Stimulated activated CD8-positive, alpha-beta memory T cell treated with anti-CD3 and anti-CD28 coated beads, Interleukin-12 subunit alpha, Interleukin-12 subunit beta, amount 100 ng/mL, for 4 hours (primary cell): Measurements from ENCODE around the gene CNDP2.
"Not testable (repeated sequence)": the region's sequence is repeated elsewhere in the genome, so short reads cannot be mapped to it uniquely, and the experiment has no call there.

Source experiments
- DNase-seq: peaks from one replicate; pipeline ENCODE4 v3.0.0-alpha.2; 2020; ENCODE audit warnings: low read depth

The CNDP2 gene

GRCh38 chr18:74517236-74517630, 21.1 kb downstream of the CNDP2 start:
- DNase-seq: no peak

DNA sequence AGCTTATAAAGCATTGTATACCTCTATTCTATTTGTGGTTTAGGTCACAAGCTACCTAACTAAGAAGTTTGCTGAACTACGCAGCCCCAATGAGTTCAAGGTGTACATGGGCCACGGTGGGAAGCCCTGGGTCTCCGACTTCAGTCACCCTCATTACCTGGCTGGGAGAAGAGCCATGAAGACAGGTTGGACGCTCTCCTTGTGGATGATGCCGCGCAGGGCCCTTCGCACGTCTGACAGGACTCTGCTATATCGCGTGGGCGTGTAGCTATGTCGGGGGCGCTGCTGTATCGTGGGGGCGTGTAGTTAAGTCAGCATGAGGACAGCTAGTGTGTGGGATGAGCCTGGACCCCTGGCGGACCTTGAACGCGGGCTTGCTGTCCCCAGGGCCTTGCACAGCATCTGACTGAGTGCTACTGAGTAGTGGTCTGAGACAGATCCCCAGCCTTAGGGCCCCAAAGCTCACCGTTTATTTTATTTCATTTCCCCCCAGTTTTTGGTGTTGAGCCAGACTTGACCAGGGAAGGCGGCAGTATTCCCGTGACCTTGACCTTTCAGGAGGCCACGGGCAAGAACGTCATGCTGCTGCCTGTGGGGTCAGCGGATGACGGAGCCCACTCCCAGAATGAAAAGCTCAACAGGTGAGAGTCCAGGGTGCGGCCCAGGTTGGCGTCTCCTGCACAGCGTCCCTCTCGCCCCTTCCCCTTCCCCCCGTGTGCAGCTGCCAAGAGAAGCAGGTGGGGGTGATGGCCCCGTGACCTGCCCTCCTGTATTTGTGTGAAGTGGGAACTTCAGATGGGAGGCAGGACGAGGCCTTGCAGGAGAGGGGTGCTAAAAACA, 22.5 kb downstream of the CNDP2 start:
- DNase-seq: no peak

DNA sequence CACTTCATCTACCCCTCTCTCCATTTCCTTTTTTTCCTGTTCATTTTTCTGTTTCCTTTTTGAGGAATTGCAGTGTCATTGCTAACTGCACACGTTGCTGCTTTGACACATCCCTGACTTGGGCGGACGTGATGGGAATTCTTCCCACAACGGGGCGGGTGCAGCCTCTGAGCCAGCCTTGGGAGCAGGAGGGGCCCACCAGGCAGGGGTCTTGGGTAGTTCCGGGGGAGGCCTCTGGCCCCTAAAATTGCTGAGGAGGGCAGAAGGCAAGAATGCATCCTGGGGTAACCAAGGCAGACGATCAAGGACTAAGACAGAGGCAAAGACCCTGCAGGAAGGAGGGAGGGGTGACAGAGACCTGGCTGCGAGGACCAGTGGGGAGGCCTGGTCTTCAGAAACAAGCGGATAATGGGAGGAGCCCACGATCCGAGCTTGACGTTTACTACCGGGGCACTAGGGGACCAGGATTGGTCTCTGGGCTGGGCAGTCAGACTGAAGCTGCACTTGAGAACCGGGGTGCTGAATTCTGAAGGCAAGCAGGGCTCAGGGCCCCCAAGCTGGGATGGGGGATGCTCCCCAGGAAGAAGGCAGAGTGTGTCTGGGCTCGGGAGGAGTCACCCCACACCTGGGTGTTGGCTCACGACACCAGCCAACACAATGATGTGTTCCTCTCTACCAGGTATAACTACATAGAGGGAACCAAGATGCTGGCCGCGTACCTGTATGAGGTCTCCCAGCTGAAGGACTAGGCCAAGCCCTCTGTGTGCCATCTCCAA, 23.3 kb downstream of the CNDP2 start:
- DNase-seq: no peak

DNA sequence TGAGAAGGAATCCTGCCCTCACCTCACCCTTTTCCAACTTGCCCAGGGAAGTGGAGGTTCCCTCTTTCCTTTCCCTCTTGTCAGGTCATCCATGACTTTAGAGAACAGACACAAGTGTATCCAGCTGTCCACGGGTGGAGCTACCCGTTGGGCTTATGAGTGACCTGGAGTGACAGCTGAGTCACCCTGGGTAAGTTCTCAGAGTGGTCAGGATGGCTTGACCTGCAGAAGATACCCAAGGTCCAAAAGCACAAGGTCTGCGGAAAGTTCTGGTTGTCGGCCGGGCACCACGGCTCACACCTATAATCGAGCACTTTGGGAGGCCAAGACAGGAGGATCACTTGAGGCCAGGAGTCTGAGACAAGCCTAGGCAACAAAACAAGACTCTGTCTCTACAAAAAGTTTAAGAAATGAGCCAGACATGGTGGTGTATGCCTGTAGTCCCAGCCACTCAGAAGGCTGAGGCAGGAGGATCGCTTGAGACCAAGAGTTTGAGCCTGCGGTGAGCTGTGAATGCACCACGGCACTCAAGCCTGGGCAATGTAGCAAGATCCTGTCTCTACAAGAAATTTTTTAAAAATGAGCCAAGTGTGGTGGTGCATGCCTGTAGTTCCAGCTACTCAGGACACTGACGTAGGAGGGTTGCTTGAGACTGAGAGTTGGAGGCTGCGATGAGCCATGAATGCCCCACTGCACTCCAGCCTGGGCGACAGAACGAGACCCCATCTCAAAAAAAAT, 24.1 kb downstream of the CNDP2 start:
- no peak for DNase-seq

DNA sequence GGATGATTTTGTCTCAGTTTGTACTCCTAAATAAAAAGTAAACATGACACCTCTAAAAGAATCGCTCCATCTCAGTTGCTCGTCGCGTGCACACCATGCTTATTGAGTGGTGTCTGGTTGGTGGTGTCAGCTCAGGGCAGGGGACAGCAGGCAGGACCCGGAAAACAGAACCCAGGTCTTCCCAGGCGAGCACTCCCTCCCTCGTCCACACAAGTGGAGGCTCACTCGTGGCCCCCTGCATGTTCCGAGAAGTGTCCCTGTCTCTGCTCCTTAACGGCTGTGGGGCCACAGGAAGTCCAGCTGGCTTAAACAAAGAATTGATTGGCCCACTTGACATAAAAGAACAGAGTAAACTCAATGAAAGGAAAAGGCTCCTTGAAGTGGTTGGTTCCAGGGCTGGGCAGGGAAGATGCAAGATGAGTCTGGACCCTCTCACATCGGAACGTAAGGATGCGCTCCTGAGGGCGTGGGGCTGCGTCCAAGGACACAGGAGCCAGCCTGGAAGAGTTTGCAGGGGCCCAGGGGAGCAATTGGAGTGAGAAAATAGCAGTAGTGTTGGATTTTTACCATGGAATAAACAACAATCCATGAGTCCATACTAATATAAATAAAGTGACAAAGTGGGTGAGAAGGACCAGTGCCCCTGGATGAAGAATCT, 25.0 kb downstream of the CNDP2 start:
- DNase-seq: no peak

DNA sequence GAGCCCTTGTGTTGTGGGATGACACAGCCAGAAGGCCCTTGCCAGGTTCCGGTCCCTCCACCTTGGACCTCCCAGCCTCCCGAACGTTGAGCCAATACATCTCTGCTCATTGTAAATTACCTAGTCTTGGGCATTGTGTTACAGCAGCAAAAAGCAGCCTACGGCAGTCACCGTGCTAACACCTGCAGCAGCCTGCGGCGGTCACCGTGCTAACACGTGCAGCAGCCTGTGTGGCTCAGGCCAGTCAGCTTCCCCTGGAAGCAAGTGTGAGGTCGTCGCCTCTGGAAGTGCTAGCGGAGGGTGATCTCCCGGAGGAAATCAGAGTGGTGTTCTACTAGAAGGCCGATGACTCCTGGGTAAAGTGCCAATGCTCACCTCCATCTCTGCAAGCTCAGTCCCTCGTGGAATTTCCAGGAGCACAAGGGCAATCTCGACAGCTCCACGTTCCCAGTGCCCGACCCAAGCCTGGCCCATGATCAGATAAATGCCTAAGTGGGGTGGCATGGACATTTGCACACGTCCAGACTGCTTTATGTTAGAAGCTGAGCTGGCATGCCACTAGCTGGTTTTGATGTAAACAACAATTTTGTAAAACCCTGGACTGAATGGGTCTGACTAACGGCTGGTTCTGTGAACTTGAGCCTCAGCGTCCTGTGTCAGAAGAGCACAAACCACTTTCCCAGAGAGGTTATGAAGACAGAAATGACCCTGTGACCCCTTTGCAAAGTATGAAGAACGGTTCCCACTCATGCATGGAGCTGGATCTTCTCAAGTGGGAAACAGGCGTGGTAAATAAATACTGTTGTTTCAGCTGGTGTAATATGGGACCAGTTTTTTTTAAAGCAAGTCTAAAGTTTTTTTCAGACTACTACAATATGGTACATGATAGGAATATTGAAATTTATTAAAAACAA, 26.7 kb downstream of the CNDP2 start:
- no peak for DNase-seq

DNA sequence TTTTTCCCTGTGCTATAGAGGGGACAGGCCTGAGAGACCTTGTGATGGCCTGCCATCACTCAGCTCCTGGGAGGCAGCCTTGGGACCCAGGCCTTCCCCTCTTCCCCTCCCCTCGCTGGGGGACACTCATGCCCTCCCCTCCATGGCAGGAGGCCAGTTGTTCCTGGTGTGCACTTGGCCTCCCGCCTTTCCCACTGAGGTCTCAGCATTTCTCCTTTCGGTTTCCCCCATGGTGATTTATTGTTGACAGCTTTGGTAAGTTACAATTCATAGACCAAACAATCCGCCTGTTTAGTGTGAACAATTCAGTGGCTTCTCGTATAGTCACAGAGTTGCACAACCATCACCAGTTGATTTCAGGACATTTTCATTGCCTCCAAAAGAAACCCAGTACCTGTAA, 27.9 kb downstream of the CNDP2 start:
- no peak for DNase-seq

DNA sequence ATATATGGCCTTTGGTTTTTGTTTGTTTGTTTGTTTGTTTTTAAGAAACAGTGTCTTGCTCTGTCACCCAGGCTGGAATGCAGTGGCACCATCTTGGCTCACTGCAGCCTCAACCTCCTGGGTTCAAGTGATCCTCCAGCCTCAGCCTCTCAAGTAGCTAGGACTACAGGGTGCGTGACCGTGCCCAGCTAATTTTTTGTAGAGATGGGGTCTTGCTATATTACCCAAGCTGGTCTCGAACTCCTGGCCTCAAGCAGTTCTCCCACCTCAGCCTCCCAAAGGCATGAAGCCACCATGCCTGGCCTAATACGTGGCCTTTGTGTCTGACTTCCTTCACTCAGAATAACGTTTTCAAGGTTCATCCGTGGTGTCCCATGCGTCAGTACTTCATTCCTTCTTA, 28.8 kb downstream of the CNDP2 start:
- DNase-seq: not testable (repeated sequence)

DNA sequence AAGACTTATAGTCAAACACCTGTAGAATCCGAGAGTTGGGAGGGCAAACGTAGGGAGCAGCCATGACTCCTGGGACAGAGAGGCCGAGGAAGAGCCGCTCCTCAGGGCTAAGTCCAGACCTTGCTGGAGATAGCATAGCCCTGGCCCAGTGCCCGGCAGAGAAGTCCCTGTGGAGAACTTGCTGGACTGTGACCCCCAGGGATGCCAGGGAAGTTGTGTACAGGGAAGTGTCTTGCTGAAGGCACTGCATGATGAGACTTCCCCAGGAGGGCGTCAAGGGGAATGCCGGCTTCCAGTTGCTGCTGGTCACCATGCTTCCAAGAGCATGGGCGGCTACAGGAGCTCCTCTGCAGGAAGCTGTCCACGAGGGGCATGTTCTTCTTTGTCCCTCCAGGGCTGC, 29.6 kb downstream of the CNDP2 start:
- no peak for DNase-seq

DNA sequence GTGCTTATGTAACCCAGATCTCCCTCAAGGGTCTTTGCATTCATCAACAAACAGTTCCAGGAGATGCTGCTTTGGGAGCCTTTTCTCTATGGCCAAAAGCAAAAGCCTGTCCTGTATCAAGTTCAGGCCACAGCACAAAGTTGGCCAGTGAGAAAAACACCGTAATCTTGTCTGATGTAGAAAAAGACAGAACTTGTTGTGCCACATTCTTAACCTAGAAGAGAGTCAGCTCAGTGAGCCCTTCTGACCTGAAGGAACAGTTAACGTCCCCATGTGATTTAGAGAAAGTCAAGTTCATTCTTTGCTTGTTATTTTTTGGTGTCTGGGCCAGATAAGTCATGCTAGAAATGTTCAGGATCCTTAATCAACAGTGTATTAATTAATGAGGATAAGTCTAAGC, 30.3 kb downstream of the CNDP2 start:
- no peak for DNase-seq

- no peak for DNase-seq
Observed at GRCh38 chr18:74528478-74528877, 32.3 kb downstream of the CNDP2 start.

DNA sequence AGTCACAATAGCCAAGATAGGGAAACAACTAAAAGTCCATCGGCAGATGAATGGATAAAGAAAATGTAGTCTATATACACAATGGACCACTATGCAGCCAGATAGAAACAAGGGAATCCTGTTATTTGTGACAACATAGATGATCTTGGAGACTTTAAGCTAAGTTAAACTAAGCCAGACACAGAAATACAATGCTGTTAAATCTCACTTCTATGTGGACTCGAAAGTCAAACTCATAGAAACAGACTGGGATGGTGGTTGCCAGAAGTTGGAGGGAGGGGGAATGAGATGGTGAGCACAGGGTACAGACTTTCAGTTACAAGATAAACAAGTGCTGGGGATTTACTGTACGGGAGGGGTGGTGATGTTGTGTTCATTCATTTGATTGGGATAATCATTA, 32.8 kb downstream of the CNDP2 start:
- no peak for DNase-seq

- DNase-seq: no peak
Observed at GRCh38 chr18:74529378-74529777, 33.2 kb downstream of the CNDP2 start.

DNA sequence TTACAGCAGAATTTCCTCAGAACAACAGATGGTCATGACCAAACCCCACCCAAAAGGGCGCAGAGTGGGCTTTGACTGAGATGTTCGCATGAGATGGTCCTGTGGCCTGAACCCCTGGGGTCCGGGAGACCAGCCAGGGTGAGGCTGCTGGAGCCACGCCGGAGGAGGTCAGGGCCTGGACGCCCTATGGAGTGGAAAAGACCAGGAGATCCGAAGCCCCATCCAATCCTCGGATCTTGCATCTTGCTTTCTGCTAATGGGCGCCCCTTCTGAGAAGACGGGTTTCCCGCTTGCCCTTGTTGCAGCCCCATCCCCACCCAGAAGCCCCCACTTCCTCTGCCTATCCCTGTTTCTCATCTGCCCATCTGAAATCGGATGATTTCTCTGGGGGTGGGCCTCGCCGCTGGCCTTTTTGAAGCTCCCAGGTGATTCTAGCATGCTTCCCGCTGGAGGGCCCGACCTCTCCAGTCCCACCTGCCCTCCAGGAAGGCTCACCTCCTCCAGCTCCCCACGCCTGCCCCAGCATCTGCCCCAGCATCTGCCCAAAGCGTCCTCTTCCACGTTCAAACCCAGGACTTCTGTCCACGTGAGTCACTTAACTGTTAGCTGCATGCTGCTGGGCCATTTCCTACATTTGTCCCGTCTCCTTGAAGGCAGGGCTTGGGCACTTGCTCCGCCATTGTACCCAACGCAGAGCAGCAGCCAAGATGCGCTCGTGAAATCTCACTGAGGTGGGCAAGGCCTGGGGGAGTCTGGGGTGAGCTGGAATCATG, 33.8 kb downstream of the CNDP2 start:
- DNase-seq: no peak

DNA sequence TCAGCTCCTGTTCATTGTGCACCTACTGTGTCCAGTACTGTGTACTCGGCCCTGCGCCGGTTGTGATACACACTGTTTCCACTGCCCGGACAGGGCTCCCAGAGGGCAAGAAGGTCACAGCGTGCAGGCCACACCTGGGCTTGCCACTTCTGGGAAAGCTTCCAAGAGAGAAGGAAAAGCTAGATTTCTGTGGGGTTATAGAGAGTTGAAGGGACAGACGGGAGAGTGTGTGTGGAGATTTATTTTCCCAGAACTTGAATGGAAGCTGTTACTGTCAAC, 34.4 kb downstream of the CNDP2 start:
- no peak for DNase-seq

- DNase-seq: no peak
Observed at GRCh38 chr18:74531043-74531442, 34.9 kb downstream of the CNDP2 start.

DNA sequence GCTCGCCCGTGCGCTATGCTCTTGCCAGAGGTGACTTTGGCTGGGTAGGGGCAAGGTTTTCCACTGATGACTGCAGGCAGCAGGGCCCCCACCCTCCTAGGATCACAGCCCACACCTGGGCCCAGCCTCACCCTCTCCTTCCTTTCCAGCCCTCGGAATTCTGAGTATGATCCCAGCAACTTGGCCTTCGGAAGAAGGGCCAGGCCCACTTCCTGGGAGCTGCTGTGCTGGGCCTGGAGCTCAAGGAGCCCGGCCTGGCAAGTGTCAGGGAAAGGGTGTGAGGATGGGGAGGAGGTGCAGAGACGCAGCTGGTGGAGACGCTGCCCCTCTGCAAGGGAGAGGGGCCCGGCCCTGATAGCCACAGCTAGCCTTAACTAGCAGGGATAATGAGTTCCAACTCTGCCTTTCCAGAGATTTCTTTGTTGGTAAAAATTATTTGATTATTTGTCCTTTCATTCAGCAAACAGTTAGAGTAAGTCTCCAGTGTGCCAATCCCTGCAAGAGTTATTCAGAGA, 36.4 kb downstream of the CNDP2 start:
- no peak for DNase-seq

- no peak for DNase-seq
Observed at GRCh38 chr18:74533666-74534065, 37.5 kb downstream of the CNDP2 start.

DNA sequence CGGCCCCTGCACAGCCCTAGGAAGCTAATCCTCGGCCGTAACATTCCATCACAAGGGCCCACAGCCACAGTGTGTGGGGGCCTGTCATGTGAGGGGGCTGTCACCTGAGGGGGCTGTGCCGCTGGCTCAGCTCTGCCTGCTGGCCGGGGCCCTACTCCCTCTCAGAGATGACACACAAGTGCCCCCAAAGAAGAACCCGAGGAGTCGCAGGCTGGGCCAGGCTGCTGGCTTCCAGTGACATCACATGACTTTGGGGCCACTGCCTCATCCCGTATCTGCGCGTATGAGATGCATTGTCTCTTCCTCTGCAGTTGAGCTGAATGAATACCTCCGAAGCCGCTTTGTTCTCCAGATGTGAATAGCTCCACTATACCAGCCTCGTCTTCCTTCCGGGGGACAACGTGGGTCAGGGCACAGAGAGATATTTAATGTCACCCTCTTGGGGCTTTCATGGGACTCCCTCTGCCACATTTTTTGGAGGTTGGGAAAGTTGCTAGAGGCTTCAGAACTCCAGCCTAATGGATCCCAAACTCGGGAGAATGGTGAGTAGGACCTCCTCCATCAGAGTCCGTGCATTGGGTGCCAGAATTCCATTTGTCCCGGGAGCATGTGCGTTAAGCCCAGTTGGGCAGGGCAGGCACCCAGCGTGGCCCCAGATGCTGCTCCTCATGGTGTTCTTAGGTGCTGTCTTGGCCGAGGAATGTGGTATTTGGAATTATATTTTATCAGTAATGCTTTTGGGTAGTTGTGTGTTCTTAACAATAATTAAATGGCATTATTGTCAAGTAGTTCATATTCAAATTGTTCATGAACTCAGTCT, 38.2 kb downstream of the CNDP2 start, which contains the start of gene CNDP1:
TSS of gene CNDP1 (plus strand) at position 351 of the 820 bp plus-strand sequence. CDS start at position 519, 168 bp downstream.
- DNase-seq: no peak
